ENCODE results near the gene LRRN3.

DNA sequence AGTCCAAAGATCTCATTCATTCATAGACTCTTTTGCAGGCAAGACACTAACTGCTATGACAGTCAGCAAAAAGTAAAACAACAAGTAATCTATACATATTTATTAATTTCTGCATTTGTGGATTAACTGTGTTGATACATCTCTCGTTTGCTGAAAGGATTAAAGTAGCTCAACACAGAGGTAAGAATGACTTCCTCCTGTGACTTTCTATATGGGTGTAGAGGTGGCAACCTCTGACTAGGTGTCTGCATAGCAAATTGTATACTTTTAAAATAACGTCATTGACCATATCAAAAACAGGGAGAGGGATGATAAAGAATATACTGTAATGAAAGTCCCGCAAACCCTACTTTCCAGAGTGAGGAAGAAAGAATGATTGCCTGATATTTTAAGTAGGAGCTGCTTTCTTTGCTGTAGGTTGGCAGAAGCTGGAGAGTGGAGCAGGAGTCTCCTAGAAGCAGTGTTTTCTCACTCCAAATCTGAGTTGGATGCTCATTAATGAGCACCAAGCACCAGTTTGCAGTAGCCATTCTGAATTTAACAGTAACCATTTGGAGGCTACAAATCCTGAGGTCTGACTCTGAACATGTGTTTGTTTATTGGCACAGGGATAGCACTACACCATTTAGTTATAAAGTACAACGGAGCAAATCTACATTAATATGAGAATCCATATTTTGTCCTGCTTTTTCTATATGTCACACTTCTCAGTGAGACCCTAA is 9.2 kb upstream of the LRRN3 start:
- TF ChIP-seq, protein P1, sequence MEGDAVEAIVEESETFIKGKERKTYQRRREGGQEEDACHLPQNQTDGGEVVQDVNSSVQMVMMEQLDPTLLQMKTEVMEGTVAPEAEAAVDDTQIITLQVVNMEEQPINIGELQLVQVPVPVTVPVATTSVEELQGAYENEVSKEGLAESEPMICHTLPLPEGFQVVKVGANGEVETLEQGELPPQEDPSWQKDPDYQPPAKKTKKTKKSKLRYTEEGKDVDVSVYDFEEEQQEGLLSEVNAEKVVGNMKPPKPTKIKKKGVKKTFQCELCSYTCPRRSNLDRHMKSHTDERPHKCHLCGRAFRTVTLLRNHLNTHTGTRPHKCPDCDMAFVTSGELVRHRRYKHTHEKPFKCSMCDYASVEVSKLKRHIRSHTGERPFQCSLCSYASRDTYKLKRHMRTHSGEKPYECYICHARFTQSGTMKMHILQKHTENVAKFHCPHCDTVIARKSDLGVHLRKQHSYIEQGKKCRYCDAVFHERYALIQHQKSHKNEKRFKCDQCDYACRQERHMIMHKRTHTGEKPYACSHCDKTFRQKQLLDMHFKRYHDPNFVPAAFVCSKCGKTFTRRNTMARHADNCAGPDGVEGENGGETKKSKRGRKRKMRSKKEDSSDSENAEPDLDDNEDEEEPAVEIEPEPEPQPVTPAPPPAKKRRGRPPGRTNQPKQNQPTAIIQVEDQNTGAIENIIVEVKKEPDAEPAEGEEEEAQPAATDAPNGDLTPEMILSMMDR (IDR thresholded peaks at IDR 0.05), result no peak
- TF ChIP-seq POLR2A (IDR thresholded peaks at IDR 0.05), result no peak

All from right lobe of liver (tissue), 4 donors.